HCT116 (cell line): ENCODE results near the gene DAAM2. TPM values are rescaled to one million over a fixed set of nuclear protein-coding genes. Genes with fewer than 3 reads are reported as not detected.

ENCODE experiments used
- ATAC-seq: fragments of 200-7000 bp; cut with Tn5 transposase; 2 replicates; pipeline ENCODE4 v1.9.1; 2020; ENCODE audit warnings: mild to moderate bottlenecking, moderate library complexity
- BruUV-seq: library from RNA; stranded (reverse); fragments of 400-500 nt; replicated peaks from 2 replicates; lab custom pipeline; 2021; lab: Mats Ljungman, UMichigan
- CTCF ChIA-PET: fragments of 300-600 bp; sonication (Branson Sonifier 250); formaldehyde crosslinking; loops from one replicate; lab custom pipeline; 2021; ENCODE audit warnings: antibody characterized with exemption; lab: Charles Lee
- POLR2A ChIA-PET: fragments of 300-600, 350-600 bp; sonication (Branson Sonifier 250); formaldehyde crosslinking; loops from one replicate; lab custom pipeline; 2021; ENCODE audit warnings: antibody characterized with exemption; lab: Charles Lee
- RAD21 ChIA-PET, 2 experiments: fragments of 300-600 bp; sonication (Branson Sonifier 250); formaldehyde crosslinking; loops; one replicate each; lab custom pipeline; 2023; ENCODE audit warnings: low total read pairs in 2 of 2; ENCODE audit not compliant: uncharacterized antibody in 2 of 2, unreplicated experiment in 2 of 2, low non-redundant PET in 1 of 2; lab: Charles Lee
- DNase-seq: peaks from one replicate; pipeline ENCODE4 v3.0.0-alpha.2; 2010; ENCODE audit warnings: low read depth, low spot score
- H2AFZ ChIP-seq: fragments of 200-600 bp; shearing (Covaris generic), sonication (generic); 2 replicates; pipeline ENCODE4 v1.6.1; 2017; ENCODE audit warnings: low read depth, mixed run types, mixed read lengths, antibody characterized with exemption, low read length; ENCODE audit not compliant: poor library complexity, severe bottlenecking
- H3K27ac ChIP-seq: 2 replicates; pipeline ENCODE4 v1.5.1; 2012; ENCODE audit warnings: low read depth, low read length
- H3K27me3 ChIP-seq: fragments of 200-600 bp; sonication (generic); 2 replicates; pipeline ENCODE4 v1.6.1; 2016; ENCODE audit warnings: mixed run types, low read length, mixed read lengths; ENCODE audit not compliant: insufficient read depth
- H3K36me3 ChIP-seq, 2 experiments: fragments of 200-500 bp in 1 of 2; fragments of 200-600 bp in 1 of 2; sonication (Bioruptor generic) in 1 of 2; sonication (generic) in 1 of 2; 2 replicates each; pipeline versions ENCODE4 v1.5.1 to v1.6.1; 2014 to 2016; ENCODE audit warnings: low read length in 2 of 2, inconsistent platforms in 1 of 2, mixed read lengths in 1 of 2, mixed run types in 1 of 2; ENCODE audit not compliant: insufficient read depth in 2 of 2, control insufficient read depth in 1 of 2
- H3K4me1 ChIP-seq, 2 experiments: fragments of 200-600 bp in 1 of 2; sonication (generic) in 1 of 2; 2 replicates each; pipeline versions ENCODE4 v1.5.1 to v1.6.1; 2012 to 2017; ENCODE audit warnings: low read length in 2 of 2, inconsistent platforms in 1 of 2, mild to moderate bottlenecking in 1 of 2, mixed read lengths in 1 of 2, mixed run types in 1 of 2, moderate library complexity in 1 of 2; ENCODE audit not compliant: insufficient read depth in 2 of 2, control insufficient read depth in 1 of 2
- H3K4me2 ChIP-seq: fragments of 200-600 bp; sonication (generic); 2 replicates; pipeline ENCODE4 v1.6.1; 2017; ENCODE audit warnings: mixed run types, low read length, mixed read lengths
- H3K4me3 ChIP-seq, 2 experiments: fragments of 200-600 bp in 1 of 2; sonication (generic) in 1 of 2; replicated peaks in 1 of 2; 2 replicates each; pipeline ENCODE4 v1.5.1; 2011 to 2016; ENCODE audit warnings: low read length in 2 of 2, control low read depth in 1 of 2, low read depth in 1 of 2, mild to moderate bottlenecking in 1 of 2, mixed read lengths in 1 of 2, mixed run types in 1 of 2
- H3K79me2 ChIP-seq: fragments of 200-600 bp; sonication (generic); 2 replicates; pipeline ENCODE4 v1.6.1; 2017; ENCODE audit warnings: mild to moderate bottlenecking, mixed run types, low read length, moderate library complexity, mixed read lengths; ENCODE audit not compliant: insufficient read depth
- H3K9ac ChIP-seq: fragments of 200-600 bp; sonication (generic); 2 replicates; pipeline ENCODE4 v1.6.1; 2016; ENCODE audit warnings: low read length, mixed read lengths
- H3K9me2 ChIP-seq: fragments of 200-600 bp; sonication (generic), shearing (Covaris generic); 2 replicates; pipeline ENCODE4 v1.6.1; 2017; ENCODE audit warnings: mixed run types, mild to moderate bottlenecking, moderate library complexity; ENCODE audit not compliant: insufficient read depth
- H3K9me3 ChIP-seq, 2 experiments: fragments of 200-500 bp in 1 of 2; fragments of 200-600 bp in 1 of 2; sonication (Bioruptor generic) in 1 of 2; sonication (generic) in 1 of 2; 2 replicates each; pipeline ENCODE4 v1.6.1; 2014 to 2017; ENCODE audit warnings: low read length in 2 of 2, mixed read lengths in 2 of 2, inconsistent platforms in 1 of 2, low read depth in 1 of 2, mild to moderate bottlenecking in 1 of 2, mixed run types in 1 of 2, moderate library complexity in 1 of 2; ENCODE audit not compliant: control insufficient read depth in 1 of 2, insufficient read depth in 1 of 2
- H4K20me1 ChIP-seq: fragments of 200-600 bp; sonication (generic), shearing (Covaris generic); 2 replicates; pipeline ENCODE4 v1.6.1; 2017; ENCODE audit warnings: mixed run types, mild to moderate bottlenecking, moderate library complexity; ENCODE audit not compliant: insufficient read depth
- CBX3 ChIP-seq: IDR thresholded peaks from 2 replicates; pipeline ENCODE4 v1.6.1; 2012; ENCODE audit warnings: low read depth
- CTCF ChIP-seq, 3 experiments: fragments of 200-600 bp in 1 of 3; sonication (generic) in 1 of 3; IDR thresholded peaks in 2 of 3; conservative IDR thresholded peaks in 1 of 3; 2 replicates each; pipeline ENCODE4 v1.5.1; 2012 to 2017; ENCODE audit warnings: low read depth in 2 of 3, low read length in 2 of 3, antibody characterized with exemption in 1 of 3, borderline replicate concordance in 1 of 3, control low read depth in 1 of 3, mild to moderate bottlenecking in 1 of 3, mixed read lengths in 1 of 3, mixed run types in 1 of 3, moderate library complexity in 1 of 3; ENCODE audit not compliant: insufficient read depth in 1 of 3
- ELF1 ChIP-seq: IDR thresholded peaks from 2 replicates; pipeline ENCODE4 v1.6.1; 2012; ENCODE audit warnings: low read depth, borderline replicate concordance
- EZH2 ChIP-seq: fragments of 200-600 bp; sonication (generic); IDR thresholded peaks from 2 replicates; pipeline ENCODE4 v1.6.1; 2017; ENCODE audit warnings: antibody characterized with exemption, mixed run types
- EZH2phosphoT487 ChIP-seq: fragments of 200-600 bp; IDR thresholded peaks from 2 replicates; pipeline ENCODE4 v1.6.1; 2018; ENCODE audit warnings: antibody characterized with exemption, borderline replicate concordance
- JUND ChIP-seq: IDR thresholded peaks from 2 replicates; pipeline ENCODE4 v1.6.1; 2012
- MAX ChIP-seq: IDR thresholded peaks from 2 replicates; pipeline ENCODE4 v1.6.1; 2012
- POLR2AphosphoS5 ChIP-seq: IDR thresholded peaks from 2 replicates; pipeline ENCODE4 v1.6.1; 2011; ENCODE audit warnings: mild to moderate bottlenecking, low read depth, low read length, moderate library complexity
- RAD21 ChIP-seq: IDR thresholded peaks from 2 replicates; pipeline ENCODE4 v1.6.1; 2012; ENCODE audit warnings: low read depth, mild to moderate bottlenecking
- SIN3A ChIP-seq: IDR thresholded peaks from 2 replicates; pipeline ENCODE4 v1.6.1; 2012; ENCODE audit warnings: low read depth
- TCF7L2 ChIP-seq: IDR thresholded peaks from 2 replicates; pipeline ENCODE4 v1.7.0; 2011; ENCODE audit warnings: borderline replicate concordance, inconsistent platforms; ENCODE audit not compliant: insufficient read depth, insufficient read length; ENCODE audit errors: extremely low read depth
- ZFX ChIP-seq: fragments of 450-650 bp; IDR thresholded peaks from 2 replicates; pipeline ENCODE4 v1.6.1; 2017
- intact Hi-C: fragments of 100-400 bp; cut with micrococcal nuclease; formaldehyde crosslinking; loops from 2 replicates; pipeline ENCODE4 v1.10.0; 2022
- total RNA-seq: library from RNA; stranded (reverse); gene quantifications from one replicate; pipeline ENCODE4 v1.2.1, GENCODE V29; 2021; ENCODE audit not compliant: unreplicated experiment

DAAM2 gene
- total RNA-seq, 1 experiment from 2014 or later, result not detected

- H3K27ac ChIP-seq, result no peak overlapping the region
- TF ChIP-seq EZH2phosphoT487, result no peak
- no peak for TF ChIP-seq SIN3A
- no peak for TF ChIP-seq POLR2AphosphoS5
- TF ChIP-seq CTCF (IDR thresholded peaks at IDR 0.05 in 2 of 3, conservative IDR thresholded peaks at IDR 0.05 in 1 of 3; ENCODE audit: borderline replicate concordance in 1 of 3, insufficient read depth in 1 of 3, low read depth in 2 of 3, low read length in 2 of 3), result no peak
- no peak for TF ChIP-seq CBX3
- TF ChIP-seq TCF7L2, result no peak
- TF ChIP-seq MAX, result no peak
- no peak for TF ChIP-seq EZH2
- TF ChIP-seq RAD21, result no peak
- TF ChIP-seq ZFX, result no peak
- TF ChIP-seq JUND, result no peak
- no peak for TF ChIP-seq ELF1
- no peak overlapping the region for H3K4me2 ChIP-seq
- no peaks in the 10 kb centered on the region for H3K36me3 ChIP-seq
- peaks cover 20% of the 10 kb centered on the region for H3K27me3 ChIP-seq
- H3K9me3 ChIP-seq, result no peaks in the 10 kb centered on the region
- intact Hi-C loops, result no loop called here
- no peak overlapping the region for H2AFZ ChIP-seq
- RAD21 ChIA-PET, result no interaction called here
- BruUV-seq, result no TSS peak
- POLR2A ChIA-PET, result no interaction called here
- H3K4me1 ChIP-seq, result no peaks in the 10 kb centered on the region
- no peak for DNase-seq
- no peaks in the 10 kb centered on the region for H3K79me2 ChIP-seq
- no peak overlapping the region for H3K9ac ChIP-seq
- no peaks in the 10 kb centered on the region for H4K20me1 ChIP-seq
- CTCF ChIA-PET, result no interaction called here
- H3K4me3 ChIP-seq, result no peak overlapping the region
- ATAC-seq, result no peak
- H3K9me2 ChIP-seq, result no peaks in the 10 kb centered on the region
These were observed 47.3 kb downstream of the DAAM2 start for GRCh38 chr6:39839445-39839844.
